Suprapubic skin (tissue), 4 donors: ENCODE measurements around the gene DCPS.

ENCODE experiments used
- EP300 ChIP-seq: sonication (generic); formaldehyde crosslinking; IDR thresholded peaks from one replicate; pipeline ENCODE4 v1.6.1; 2017; ENCODE audit warnings: antibody characterized with exemption
- POLR2A ChIP-seq, 2 donors: fragments of 450-650 bp; IDR thresholded peaks; one replicate each; pipeline ENCODE4 v1.6.1; 2017; ENCODE audit warnings: antibody characterized with exemption in 2 of 2, mild to moderate bottlenecking in 2 of 2, moderate library complexity in 2 of 2
- POLR2AphosphoS5 ChIP-seq, 3 donors: sonication (generic); formaldehyde crosslinking; IDR thresholded peaks; one replicate each; pipeline ENCODE4 v1.6.1; 2017; ENCODE audit warnings: antibody characterized with exemption in 3 of 3
- TF ChIP-seq, protein P1 (sequence below), 2 donors: fragments of 200-600 bp in 1 of 2; fragments of 450-650 bp in 1 of 2; sonication (generic) in 1 of 2; IDR thresholded peaks; one replicate each; pipeline ENCODE4 v1.5.1; 2016 to 2019; ENCODE audit warnings: antibody characterized with exemption in 2 of 2, mild to moderate bottlenecking in 1 of 2, moderate library complexity in 1 of 2

DNA sequence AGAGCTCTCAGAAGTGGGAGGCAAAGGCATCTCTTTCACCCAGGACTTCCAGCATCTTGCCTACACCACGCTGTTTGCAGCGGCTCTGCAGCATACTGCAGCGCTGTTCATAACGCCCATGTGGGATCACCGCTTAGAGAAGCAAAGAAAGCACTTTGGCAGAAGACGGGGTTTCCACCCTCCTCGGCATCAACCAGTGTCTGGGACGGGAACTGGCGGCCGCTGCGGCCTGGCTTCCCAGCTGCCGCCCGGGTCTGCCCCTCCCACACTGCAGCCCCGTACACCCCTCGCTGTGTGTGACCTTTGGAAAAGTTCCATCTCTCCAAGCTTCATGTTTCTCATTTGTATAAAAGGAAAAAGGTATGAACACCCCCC, 21.5 kb upstream of the DCPS start:
- TF ChIP-seq POLR2A (IDR thresholded peaks at IDR 0.05): no peak
- TF ChIP-seq, protein P1, sequence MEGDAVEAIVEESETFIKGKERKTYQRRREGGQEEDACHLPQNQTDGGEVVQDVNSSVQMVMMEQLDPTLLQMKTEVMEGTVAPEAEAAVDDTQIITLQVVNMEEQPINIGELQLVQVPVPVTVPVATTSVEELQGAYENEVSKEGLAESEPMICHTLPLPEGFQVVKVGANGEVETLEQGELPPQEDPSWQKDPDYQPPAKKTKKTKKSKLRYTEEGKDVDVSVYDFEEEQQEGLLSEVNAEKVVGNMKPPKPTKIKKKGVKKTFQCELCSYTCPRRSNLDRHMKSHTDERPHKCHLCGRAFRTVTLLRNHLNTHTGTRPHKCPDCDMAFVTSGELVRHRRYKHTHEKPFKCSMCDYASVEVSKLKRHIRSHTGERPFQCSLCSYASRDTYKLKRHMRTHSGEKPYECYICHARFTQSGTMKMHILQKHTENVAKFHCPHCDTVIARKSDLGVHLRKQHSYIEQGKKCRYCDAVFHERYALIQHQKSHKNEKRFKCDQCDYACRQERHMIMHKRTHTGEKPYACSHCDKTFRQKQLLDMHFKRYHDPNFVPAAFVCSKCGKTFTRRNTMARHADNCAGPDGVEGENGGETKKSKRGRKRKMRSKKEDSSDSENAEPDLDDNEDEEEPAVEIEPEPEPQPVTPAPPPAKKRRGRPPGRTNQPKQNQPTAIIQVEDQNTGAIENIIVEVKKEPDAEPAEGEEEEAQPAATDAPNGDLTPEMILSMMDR (IDR thresholded peaks at IDR 0.05): no peak
- TF ChIP-seq POLR2AphosphoS5 (IDR thresholded peaks at IDR 0.05): no peak
- TF ChIP-seq EP300: no peak
